Thoracic aorta (tissue), 2 donors: ENCODE results near the gene SPSB4. TPM values are rescaled to one million over a fixed set of nuclear protein-coding genes. Genes with fewer than 3 reads are reported as not detected.

Source experiments
- ATAC-seq: fragments of 150-250 bp; one replicate; pipeline ENCODE4 v1.8.0; 2017; ENCODE audit warnings: low read depth; ENCODE audit not compliant: insufficient number of reproducible peaks, low FRiP score
- DNase-seq: peaks from one replicate; pipeline ENCODE4 v3.0.0-alpha.2; 2020; ENCODE audit warnings: low spot score
- H3K27ac ChIP-seq, 2 donors: fragments of 200-600 bp; sonication (generic); 1 replicate in 1 of 2; 2 replicates in 1 of 2; pipeline ENCODE4 v1.5.1; 2016; ENCODE audit warnings: mild to moderate bottlenecking in 2 of 2, moderate library complexity in 2 of 2
- H3K27me3 ChIP-seq: fragments of 200-600 bp; sonication (generic); replicated peaks from 2 replicates; pipeline ENCODE4 v1.6.0; 2016; ENCODE audit warnings: mild to moderate bottlenecking; ENCODE audit not compliant: insufficient read depth
- H3K36me3 ChIP-seq: fragments of 200-600 bp; sonication (generic); one replicate; pipeline ENCODE4 v1.5.1; 2016
- H3K4me1 ChIP-seq, 2 donors: fragments of 200-600 bp; sonication (generic); 1 replicate in 1 of 2; 2 replicates in 1 of 2; pipeline versions ENCODE4 v1.5.1 to v1.6.0; 2016; ENCODE audit warnings: low read depth in 2 of 2, mild to moderate bottlenecking in 1 of 2; ENCODE audit not compliant: control insufficient read depth in 1 of 2
- H3K4me3 ChIP-seq: fragments of 200-600 bp; sonication (generic); 2 replicates; pipeline ENCODE4 v1.5.1; 2016; ENCODE audit warnings: mild to moderate bottlenecking
- H3K9me3 ChIP-seq: fragments of 200-600 bp; sonication (generic); 2 replicates; pipeline ENCODE4 v1.5.1; 2016
- CTCF ChIP-seq: fragments of 200-600 bp; sonication (generic); IDR thresholded peaks from one replicate; pipeline ENCODE4 v1.5.1; 2019; ENCODE audit warnings: antibody characterized with exemption
- total RNA-seq, 2 donors: library from RNA; depleted of rRNA; stranded (reverse); fragments of >200 nt; gene quantifications; one replicate each; pipeline versions ENCODE4 v1.1.0 to v1.2.3, GENCODE V29; 2016

The SPSB4 gene
- total RNA-seq, 2 donors from 2014 or later, result 0.41 to 1.1 TPM

GRCh38 chr3:141122455-141123030 lies 71.4 kb downstream of the SPSB4 start:
- DNase-seq (no peak), ATAC-seq (no peak)
- H3K4me1 ChIP-seq, result peaks cover 6 to 16% of the 10 kb centered on the region in 2 donors
- no peaks in the 10 kb centered on the region for H3K27me3 ChIP-seq
- no peaks in the 10 kb centered on the region for H3K36me3 ChIP-seq
- TF ChIP-seq CTCF, result no peak
- H3K27ac ChIP-seq, result no peak overlapping the region
- no peaks in the 10 kb centered on the region for H3K9me3 ChIP-seq
- H3K4me3 ChIP-seq, result no peak overlapping the region

DNA sequence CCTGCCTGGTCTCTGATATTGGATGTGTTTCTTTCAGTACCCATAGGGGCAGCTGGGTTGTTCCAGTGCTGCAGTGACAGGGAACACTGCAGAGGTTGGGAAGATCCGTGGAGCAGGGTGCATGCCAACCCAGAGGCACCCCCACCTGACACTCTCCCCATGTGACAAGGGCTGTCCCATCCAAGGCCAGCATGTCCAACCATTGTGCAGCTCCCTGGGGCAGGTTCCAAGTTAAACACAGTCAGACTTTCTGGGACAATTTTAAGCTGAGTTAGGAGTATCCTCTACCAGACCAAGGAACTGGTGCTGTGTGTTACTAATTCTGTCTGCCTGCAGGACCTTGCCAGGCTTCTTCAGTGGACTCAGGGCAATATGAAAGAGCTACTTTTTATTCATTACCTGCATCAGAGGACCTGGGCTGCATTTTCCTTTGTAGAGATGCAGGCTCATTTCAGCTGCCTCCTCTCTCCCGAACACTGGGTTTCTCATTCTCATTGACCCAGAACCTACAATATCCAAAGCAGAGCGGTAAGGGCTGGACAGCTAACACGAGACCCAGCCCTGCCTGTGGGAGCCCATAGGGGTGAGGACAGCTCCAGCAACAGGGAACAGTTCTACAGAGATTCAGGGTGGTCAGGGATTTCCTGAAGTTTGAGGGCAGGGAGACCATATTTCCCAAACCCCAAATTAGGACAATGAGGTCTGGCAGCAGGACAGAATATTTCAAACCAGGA lies 72.7 kb downstream of the SPSB4 start:
- H3K9me3 ChIP-seq, result no peaks in the 10 kb centered on the region
- DNase-seq (no peak), ATAC-seq (no peak)
- no peaks in the 10 kb centered on the region for H3K36me3 ChIP-seq
- H3K4me3 ChIP-seq, result no peak overlapping the region
- no peak overlapping the region for H3K27ac ChIP-seq
- no peaks in the 10 kb centered on the region for H3K27me3 ChIP-seq
- peaks cover 6 to 16% of the 10 kb centered on the region in 2 donors for H3K4me1 ChIP-seq
- no peak for TF ChIP-seq CTCF

GRCh38 chr3:141124715-141125114 lies 73.6 kb downstream of the SPSB4 start:
- H3K27ac ChIP-seq, result no peak overlapping the region
- no peak for DNase-seq
- no peak for TF ChIP-seq CTCF
- no peak for ATAC-seq
- no peak overlapping the region for H3K4me3 ChIP-seq
- peaks cover 6 to 16% of the 10 kb centered on the region in 2 donors for H3K4me1 ChIP-seq
- no peaks in the 10 kb centered on the region for H3K27me3 ChIP-seq
- no peaks in the 10 kb centered on the region for H3K9me3 ChIP-seq
- H3K36me3 ChIP-seq, result no peaks in the 10 kb centered on the region

- ATAC-seq (no peak), DNase-seq (no peak)
- no peaks in the 10 kb centered on the region for H3K27me3 ChIP-seq
- no peak overlapping the region for H3K27ac ChIP-seq
- H3K4me3 ChIP-seq, result no peak overlapping the region
- H3K9me3 ChIP-seq, result no peaks in the 10 kb centered on the region
- no peaks in the 10 kb centered on the region for H3K36me3 ChIP-seq
- peaks cover 6 to 16% of the 10 kb centered on the region in 2 donors for H3K4me1 ChIP-seq
- no peak for TF ChIP-seq CTCF
These were observed 74.2 kb downstream of the SPSB4 start for GRCh38 chr3:141125351-141125750.

GRCh38 chr3:141126661-141127343 lies 75.7 kb downstream of the SPSB4 start:
- DNase-seq, result no peak
- Histone ChIP-seq H3K27ac (no peak overlapping the region), H3K36me3 (no peaks in the 10 kb centered on the region), H3K9me3 (no peaks in the 10 kb centered on the region), H3K4me3 (no peak overlapping the region), H3K27me3 (no peaks in the 10 kb centered on the region), H3K4me1 (peaks cover 6 to 16% of the 10 kb centered on the region in 2 donors)
- no peak for ATAC-seq
- TF ChIP-seq CTCF, result no peak
